OCI-LY1 (cell line): Measurements from ENCODE around the gene ABCA8.

ENCODE experiments used
- CTCF ChIP-seq: fragments of 200-600 bp; sonication (generic), shearing (Covaris generic); IDR thresholded peaks from 2 replicates; pipeline ENCODE4 v1.5.1; 2017; ENCODE audit warnings: mild to moderate bottlenecking, antibody characterized with exemption, low read length, moderate library complexity, mixed read lengths
- EZH2 ChIP-seq: fragments of 200-600 bp; sonication (generic), shearing (Covaris generic); IDR thresholded peaks from 2 replicates; pipeline ENCODE4 v1.8.0; 2017; ENCODE audit warnings: borderline replicate concordance, mixed run types, mild to moderate bottlenecking, antibody characterized with exemption, low read length, moderate library complexity, mixed read lengths

- no peak for TF ChIP-seq CTCF
- no peak for TF ChIP-seq EZH2
Measured at GRCh38 chr17:68832109-68832802, 122.9 kb downstream of the ABCA8 start.
